ENCODE results near the gene HSD17B8.

The HSD17B8 gene

DNA sequence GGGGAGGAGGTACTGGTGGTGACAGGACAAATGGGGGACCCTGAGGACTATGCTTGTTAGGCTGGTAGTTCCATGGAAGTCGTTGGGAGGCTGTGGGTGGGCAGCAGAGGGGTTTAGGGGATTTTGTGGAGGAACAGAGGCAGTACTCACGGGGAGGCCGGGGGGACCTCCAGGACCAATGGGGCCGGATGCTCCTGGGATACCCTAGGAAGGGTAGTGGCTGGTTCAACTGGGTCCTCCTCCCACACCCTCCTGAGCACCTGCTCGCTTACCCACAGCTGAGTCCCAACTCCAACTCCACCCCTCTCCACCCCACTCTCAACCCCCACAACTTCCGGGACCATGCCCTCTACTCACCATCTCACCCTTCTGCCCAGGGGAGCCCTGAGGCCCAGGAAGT lies 38.1 kb upstream of the HSD17B8 start:
- Histone ChIP-seq H3K27me3 (ENCODE audit: control insufficient read depth, insufficient read depth, low read length) (peaks cover 12% of the 10 kb centered on the region), H3K9me3 (ENCODE audit: control insufficient read depth, low read depth, low read length) (no peaks in the 10 kb centered on the region), H3K4me1 (ENCODE audit: control insufficient read depth, low read depth, low read length) (peaks cover 5% of the 10 kb centered on the region)

DNA sequence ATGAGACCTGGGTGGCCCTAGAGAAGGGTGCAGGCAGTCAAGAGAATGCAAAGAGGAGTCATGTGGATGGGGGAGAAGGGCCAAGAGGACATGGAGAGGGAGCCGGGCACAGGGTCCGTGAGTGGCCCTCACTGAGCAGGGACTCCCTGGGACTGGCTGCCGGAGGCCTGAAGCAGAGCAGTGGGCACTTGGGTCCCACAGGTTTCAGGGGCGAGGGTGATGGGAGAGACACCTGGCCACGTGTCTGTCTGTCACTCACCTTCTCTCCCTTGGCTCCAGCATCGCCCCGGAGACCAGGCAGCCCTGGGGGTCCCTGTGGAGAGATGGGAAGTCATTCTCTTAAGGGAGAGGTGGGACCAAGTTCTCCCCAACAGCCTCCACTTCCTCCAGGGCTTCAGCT lies 37.6 kb upstream of the HSD17B8 start:
- no peaks in the 10 kb centered on the region for H3K9me3 ChIP-seq (ENCODE audit: control insufficient read depth, low read depth, low read length)
- no peak overlapping the region for H3K4me3 ChIP-seq (ENCODE audit: low read length)
- H3K27ac ChIP-seq (ENCODE audit: low read length), result no peak overlapping the region
- no peak overlapping the region for H3K9ac ChIP-seq (ENCODE audit: low read length)
- H3K27me3 ChIP-seq (ENCODE audit: control insufficient read depth, insufficient read depth, low read length), result peaks cover 10% of the 10 kb centered on the region
- H3K4me1 ChIP-seq (ENCODE audit: control insufficient read depth, low read depth, low read length), result peaks cover 4% of the 10 kb centered on the region
- no peaks in the 10 kb centered on the region for H3K36me3 ChIP-seq (ENCODE audit: control insufficient read depth, low read depth, low read length)

More for the DNA sequence above, 38.1 kb upstream of the HSD17B8 start:
- no peak overlapping the region for H3K27ac ChIP-seq (ENCODE audit: low read length)
- no peak overlapping the region for H3K9ac ChIP-seq (ENCODE audit: low read length)
- H3K4me3 ChIP-seq (ENCODE audit: low read length), result no peak overlapping the region
- H3K36me3 ChIP-seq (ENCODE audit: control insufficient read depth, low read depth, low read length), result no peaks in the 10 kb centered on the region

DNA sequence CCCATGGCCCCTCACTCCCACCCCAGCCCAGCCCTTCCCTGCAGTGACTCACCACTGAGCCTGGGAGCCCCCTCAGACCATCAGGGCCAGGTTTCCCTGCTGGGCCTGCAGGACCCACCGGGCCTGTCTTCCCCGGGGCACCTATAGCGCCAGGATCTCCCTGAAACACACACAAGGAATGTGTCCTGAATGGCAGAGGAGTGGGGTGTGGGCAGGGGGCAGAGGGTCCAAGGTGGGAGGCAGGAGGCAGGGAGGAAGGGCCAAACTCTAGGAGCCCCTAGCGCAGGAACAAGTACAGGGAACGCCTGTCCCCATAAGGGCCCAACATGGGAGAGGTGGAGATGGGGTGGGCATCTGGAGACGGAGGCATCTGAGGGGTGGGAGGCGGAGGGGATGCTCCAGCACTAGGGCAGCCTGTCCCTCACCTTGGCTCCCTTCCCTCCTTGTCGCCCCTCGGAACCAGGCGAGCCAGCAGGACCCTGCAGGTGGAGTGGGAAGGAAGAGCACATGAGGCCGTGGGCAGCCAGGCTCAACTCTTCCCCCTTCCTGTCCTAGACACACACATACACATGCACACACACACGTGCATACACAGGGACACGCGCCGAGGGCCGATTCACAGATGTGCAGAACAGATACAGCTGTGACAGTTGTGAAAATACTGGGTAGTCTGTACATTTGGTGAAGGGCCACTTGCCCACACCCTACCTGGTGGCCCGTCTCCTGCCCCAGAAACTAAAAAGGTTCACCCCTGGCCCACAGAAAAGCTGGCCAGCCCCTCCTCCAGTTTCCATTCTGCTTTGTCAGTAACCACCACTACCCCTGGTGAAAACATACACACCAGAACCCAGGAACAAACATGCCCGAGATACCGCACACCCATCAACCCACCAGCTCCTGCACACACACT lies 36.8 kb upstream of the HSD17B8 start:
- no peaks in the 10 kb centered on the region for H3K36me3 ChIP-seq (ENCODE audit: control insufficient read depth, low read depth, low read length)
- no peaks in the 10 kb centered on the region for H3K4me1 ChIP-seq (ENCODE audit: control insufficient read depth, low read depth, low read length)
- H3K9me3 ChIP-seq (ENCODE audit: control insufficient read depth, low read depth, low read length), result no peaks in the 10 kb centered on the region
- H3K4me3 ChIP-seq (ENCODE audit: low read length), result no peak overlapping the region
- no peak overlapping the region for H3K27ac ChIP-seq (ENCODE audit: low read length)
- H3K27me3 ChIP-seq (ENCODE audit: control insufficient read depth, insufficient read depth, low read length), result peaks cover 2% of the 10 kb centered on the region
- no peak overlapping the region for H3K9ac ChIP-seq (ENCODE audit: low read length)

DNA sequence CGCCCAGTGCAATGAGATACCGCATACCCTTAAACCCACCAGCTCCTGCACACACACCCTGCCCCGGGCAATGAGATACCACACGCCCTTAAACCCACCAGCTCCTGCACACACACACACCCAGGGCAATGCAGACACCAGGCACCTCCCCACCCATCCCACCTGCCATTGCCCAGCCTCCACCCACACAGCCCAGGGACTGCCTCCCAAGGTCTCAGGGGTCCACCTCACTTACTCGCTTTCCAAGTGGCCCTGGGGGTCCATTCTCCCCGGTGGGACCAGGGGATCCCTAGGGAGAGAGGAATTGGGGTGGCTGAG lies 36.2 kb upstream of the HSD17B8 start:
- Histone ChIP-seq H3K4me1 (ENCODE audit: control insufficient read depth, low read depth, low read length) (no peaks in the 10 kb centered on the region), H3K27me3 (ENCODE audit: control insufficient read depth, insufficient read depth, low read length) (no peaks in the 10 kb centered on the region), H3K4me3 (ENCODE audit: low read length) (no peak overlapping the region), H3K9me3 (ENCODE audit: control insufficient read depth, low read depth, low read length) (no peaks in the 10 kb centered on the region), H3K27ac (ENCODE audit: low read length) (no peak overlapping the region), H3K9ac (ENCODE audit: low read length) (no peak overlapping the region), H3K36me3 (ENCODE audit: control insufficient read depth, low read depth, low read length) (no peaks in the 10 kb centered on the region)

DNA sequence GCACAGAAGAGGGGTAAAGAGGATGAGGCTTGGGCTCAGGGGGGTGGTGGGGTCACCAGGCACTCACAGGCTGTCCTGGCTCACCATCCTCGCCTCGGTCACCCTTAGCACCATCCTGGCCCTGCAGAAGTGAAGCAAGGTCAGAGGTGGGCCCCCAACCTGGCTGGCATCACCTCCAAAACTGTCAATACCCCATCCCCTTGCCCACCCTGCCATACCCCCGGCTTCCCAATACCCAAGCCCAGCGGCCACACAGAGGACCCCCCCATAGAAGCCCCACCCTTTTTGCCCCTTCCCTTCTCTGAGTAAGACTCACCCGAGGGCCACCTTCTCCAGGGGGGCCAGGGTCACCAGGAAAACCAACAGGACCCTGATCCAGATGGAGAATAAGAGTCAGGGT lies 35.8 kb upstream of the HSD17B8 start:
- no peak overlapping the region for H3K4me3 ChIP-seq (ENCODE audit: low read length)
- H3K27me3 ChIP-seq (ENCODE audit: control insufficient read depth, insufficient read depth, low read length), result no peaks in the 10 kb centered on the region
- no peak overlapping the region for H3K27ac ChIP-seq (ENCODE audit: low read length)
- H3K9ac ChIP-seq (ENCODE audit: low read length), result no peak overlapping the region
- no peaks in the 10 kb centered on the region for H3K36me3 ChIP-seq (ENCODE audit: control insufficient read depth, low read depth, low read length)
- no peaks in the 10 kb centered on the region for H3K9me3 ChIP-seq (ENCODE audit: control insufficient read depth, low read depth, low read length)
- H3K4me1 ChIP-seq (ENCODE audit: control insufficient read depth, low read depth, low read length), result no peaks in the 10 kb centered on the region

DNA sequence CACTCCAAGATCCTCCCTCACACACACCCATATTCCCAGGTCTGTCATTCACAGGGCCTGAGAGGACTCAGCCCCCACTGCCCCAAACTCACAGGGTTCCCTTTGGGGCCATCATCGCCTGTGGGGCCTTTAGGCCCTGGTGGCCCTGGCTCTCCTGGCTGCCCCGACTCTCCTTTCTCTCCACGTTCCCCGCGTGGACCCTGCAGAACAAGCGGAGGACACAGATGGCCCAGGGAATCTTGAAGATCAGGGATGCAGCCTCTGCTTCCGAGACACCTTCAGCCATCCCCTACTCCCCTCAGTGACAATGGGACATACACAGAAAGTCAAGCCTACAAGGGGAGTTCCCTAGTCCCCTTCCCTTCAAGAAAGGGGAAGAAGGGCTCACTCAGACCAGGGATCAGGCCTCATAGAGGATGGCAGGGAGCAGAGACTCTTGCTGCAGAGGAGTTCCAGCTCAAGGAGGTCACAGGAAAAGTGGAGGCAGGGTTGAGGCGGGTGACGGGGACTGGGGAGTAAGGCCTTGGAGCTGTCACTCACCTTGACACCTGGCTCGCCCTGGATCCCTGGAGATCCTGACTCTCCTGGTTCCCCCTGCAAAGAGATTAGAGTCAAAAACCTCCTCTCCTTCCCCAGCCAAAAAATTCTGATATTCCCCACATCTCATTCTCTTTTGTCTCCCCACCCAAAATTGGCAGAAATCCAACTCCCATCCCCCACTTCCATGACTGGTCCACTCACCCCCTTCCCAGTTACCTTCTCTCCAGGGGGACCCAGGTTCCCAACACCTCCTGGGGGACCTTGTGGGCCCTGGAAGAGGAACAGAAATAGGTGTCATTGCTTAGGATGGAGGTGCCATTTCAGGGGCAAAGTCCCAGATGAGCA lies 34.9 kb upstream of the HSD17B8 start:
- Histone ChIP-seq H3K9me3 (ENCODE audit: control insufficient read depth, low read depth, low read length) (no peaks in the 10 kb centered on the region), H3K9ac (ENCODE audit: low read length) (no peak overlapping the region), H3K27me3 (ENCODE audit: control insufficient read depth, insufficient read depth, low read length) (no peaks in the 10 kb centered on the region), H3K36me3 (ENCODE audit: control insufficient read depth, low read depth, low read length) (no peaks in the 10 kb centered on the region), H3K4me3 (ENCODE audit: low read length) (no peak overlapping the region), H3K27ac (ENCODE audit: low read length) (no peak overlapping the region), H3K4me1 (ENCODE audit: control insufficient read depth, low read depth, low read length) (no peaks in the 10 kb centered on the region)

DNA sequence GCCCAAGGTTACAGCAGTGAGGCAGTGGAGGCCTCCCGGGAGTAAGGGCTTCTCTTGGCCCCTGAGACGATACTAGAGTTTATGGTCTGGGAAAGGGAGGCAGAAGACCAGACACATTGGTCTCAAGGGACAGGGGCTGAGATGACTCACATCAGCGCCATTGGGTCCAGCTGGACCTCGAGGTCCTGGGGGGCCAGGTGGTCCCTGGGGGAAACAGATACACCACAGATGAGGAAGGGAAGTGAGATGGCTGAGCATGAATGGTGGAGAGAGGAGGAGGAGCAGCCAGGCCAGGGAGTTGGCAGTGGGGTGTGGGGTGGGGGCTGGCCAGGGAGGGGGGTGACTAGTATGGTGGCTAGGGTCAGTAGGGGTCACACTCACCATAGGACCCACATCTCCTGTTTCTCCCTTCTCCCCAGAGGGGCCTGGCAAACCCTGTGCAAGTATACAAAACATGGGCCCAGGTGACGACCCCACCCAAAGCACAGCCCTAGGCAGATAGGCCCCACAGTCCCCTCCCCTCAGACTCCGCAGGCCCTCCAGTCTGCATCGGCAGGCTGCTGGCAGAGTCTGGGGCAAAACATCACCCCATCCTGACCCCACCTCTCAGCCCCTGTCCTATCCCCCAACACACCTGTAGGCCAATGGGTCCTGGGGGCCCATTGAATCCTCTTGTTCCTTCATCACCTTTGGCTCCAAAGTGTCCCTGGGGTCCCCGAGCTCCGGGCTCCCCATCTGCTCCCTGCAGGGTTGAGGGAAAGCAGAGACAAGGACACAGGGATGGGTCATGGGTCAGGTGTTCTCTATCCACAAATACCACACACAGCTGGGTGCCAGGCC lies 34.1 kb upstream of the HSD17B8 start:
- H3K4me3 ChIP-seq (ENCODE audit: low read length), result no peak overlapping the region
- H3K36me3 ChIP-seq (ENCODE audit: control insufficient read depth, low read depth, low read length), result no peaks in the 10 kb centered on the region
- no peak overlapping the region for H3K27ac ChIP-seq (ENCODE audit: low read length)
- H3K27me3 ChIP-seq (ENCODE audit: control insufficient read depth, insufficient read depth, low read length), result no peaks in the 10 kb centered on the region
- H3K9ac ChIP-seq (ENCODE audit: low read length), result no peak overlapping the region
- no peaks in the 10 kb centered on the region for H3K9me3 ChIP-seq (ENCODE audit: control insufficient read depth, low read depth, low read length)
- no peaks in the 10 kb centered on the region for H3K4me1 ChIP-seq (ENCODE audit: control insufficient read depth, low read depth, low read length)

DNA sequence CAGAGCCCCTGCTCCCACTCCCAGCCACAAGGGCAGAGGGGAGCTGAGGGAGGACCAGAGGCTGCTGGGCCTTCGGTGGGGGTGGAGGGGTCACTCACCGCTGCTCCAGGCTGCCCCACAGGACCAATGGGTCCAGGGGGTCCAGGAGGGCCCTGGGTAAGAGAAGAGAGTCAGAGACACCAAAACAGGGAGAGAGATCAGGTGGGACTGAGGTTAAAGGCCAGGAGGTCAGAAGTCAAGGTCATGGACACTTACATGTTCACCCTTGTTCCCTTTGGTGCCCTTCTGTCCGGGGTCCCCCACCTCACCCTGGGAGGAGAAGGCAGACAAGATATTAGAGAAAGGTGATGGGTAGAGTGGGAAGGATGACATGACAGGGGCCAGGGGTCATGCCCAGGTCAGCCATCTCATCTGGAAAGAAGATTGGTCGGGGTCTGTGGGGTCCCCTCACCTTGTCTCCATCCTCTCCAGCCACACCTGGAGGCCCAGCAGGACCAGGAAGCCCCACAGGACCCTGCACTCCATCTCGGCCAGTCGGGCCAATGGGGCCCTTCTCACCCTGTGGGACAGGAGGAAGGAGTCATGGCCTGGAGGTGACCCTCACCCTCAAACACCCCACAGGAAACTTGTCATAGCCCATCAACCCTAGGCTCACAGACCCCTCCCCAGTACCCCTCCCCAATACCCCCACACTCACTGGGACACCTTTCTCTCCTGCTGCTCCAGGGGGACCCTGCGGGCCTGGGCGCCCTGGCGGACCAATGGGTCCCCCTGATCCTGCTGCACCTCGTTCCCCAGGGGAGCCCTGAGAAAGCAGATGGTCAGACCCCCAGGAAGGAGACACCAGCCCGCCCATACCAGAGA lies 33.2 kb upstream of the HSD17B8 start:
- no peak overlapping the region for H3K27ac ChIP-seq (ENCODE audit: low read length)

DNA sequence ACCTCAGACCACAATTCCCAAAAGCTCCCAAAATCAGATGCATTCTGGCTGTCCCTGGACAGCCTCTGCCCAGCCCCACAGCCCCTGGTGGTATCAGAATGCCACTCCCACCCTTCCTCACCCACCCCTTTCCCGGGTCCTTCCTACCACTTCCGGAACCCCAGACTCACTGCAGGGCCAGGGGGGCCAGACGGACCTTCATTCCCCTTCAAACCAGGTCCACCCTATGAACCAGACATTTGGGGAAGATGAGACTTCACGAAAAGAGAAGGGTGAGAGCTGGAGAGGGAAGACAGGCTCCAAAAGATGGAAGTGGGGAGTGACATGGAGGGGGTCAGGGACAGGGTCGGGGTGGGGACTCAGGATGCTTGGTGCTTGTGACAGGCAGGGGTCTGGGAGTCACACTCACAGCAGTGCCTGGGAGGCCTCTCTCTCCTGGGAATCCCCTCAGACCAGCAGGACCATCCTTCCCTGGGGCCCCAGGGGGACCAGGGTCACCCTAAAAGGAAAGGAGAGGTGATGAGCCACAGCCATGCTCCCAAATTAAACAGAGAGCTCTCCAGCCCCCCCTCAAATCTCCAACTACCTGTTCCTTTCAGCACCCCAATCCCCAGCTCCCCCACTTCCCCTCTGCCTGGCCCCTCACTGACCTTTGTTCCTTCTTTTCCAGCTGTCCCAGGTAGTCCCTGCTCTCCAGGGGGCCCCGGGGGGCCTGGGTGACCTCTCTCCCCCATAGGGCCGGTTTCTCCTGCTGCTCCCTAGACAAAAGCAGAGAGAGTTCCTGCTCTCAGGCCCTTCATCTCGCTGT lies 32.4 kb upstream of the HSD17B8 start:
- Histone ChIP-seq H3K9me3 (ENCODE audit: control insufficient read depth, low read depth, low read length) (no peaks in the 10 kb centered on the region), H3K36me3 (ENCODE audit: control insufficient read depth, low read depth, low read length) (no peaks in the 10 kb centered on the region), H3K4me1 (ENCODE audit: control insufficient read depth, low read depth, low read length) (no peaks in the 10 kb centered on the region), H3K27ac (ENCODE audit: low read length) (no peak overlapping the region), H3K27me3 (ENCODE audit: control insufficient read depth, insufficient read depth, low read length) (no peaks in the 10 kb centered on the region), H3K4me3 (ENCODE audit: low read length) (no peak overlapping the region), H3K9ac (ENCODE audit: low read length) (no peak overlapping the region)

More for the DNA sequence above, 33.2 kb upstream of the HSD17B8 start:
- Histone ChIP-seq H3K4me3 (ENCODE audit: low read length) (no peak overlapping the region), H3K36me3 (ENCODE audit: control insufficient read depth, low read depth, low read length) (no peaks in the 10 kb centered on the region), H3K4me1 (ENCODE audit: control insufficient read depth, low read depth, low read length) (no peaks in the 10 kb centered on the region), H3K9ac (ENCODE audit: low read length) (no peak overlapping the region), H3K27me3 (ENCODE audit: control insufficient read depth, insufficient read depth, low read length) (no peaks in the 10 kb centered on the region), H3K9me3 (ENCODE audit: control insufficient read depth, low read depth, low read length) (no peaks in the 10 kb centered on the region)
